GM21360 (cell line): Measurements from ENCODE around the gene TBC1D17.
"Not testable (repeated sequence)": the region's sequence is repeated elsewhere in the genome, so short reads cannot be mapped to it uniquely, and the experiment has no call there.

Experiments
- ATAC-seq: cut with Tn5 transposase; IDR thresholded peaks from one replicate; pipeline ENCODE4 v1.9.1; 2021; ENCODE audit warnings: mild to moderate bottlenecking, moderate library complexity; ENCODE audit not compliant: unreplicated experiment

The TBC1D17 gene

GRCh38 chr19:49916839-49917733 is 39.6 kb downstream of the TBC1D17 start:
- ATAC-seq, result no peak

GRCh38 chr19:49918089-49918488 is 40.6 kb downstream of the TBC1D17 start:
- no peak for ATAC-seq

GRCh38 chr19:49920624-49921363 is 43.3 kb downstream of the TBC1D17 start:
- no peak for ATAC-seq

- no peak for ATAC-seq
Observed at GRCh38 chr19:49921871-49922795, 44.6 kb downstream of the TBC1D17 start.

- ATAC-seq, result no peak
Observed at GRCh38 chr19:49923055-49924003, 45.8 kb downstream of the TBC1D17 start.

- ATAC-seq, result no peak
Observed at GRCh38 chr19:49924004-49924880, 46.7 kb downstream of the TBC1D17 start.

- not testable (repeated sequence) for ATAC-seq
Observed at GRCh38 chr19:49924881-49925210, 47.3 kb downstream of the TBC1D17 start.

- ATAC-seq, result no peak
Observed at GRCh38 chr19:49925486-49925885, 48.0 kb downstream of the TBC1D17 start.

GRCh38 chr19:49926515-49926914 is 49.0 kb downstream of the TBC1D17 start:
- no peak for ATAC-seq

GRCh38 chr19:49927526-49928264 is 50.2 kb downstream of the TBC1D17 start:
- ATAC-seq, result no peak

- peak; percentile 31 for ATAC-seq
Observed at GRCh38 chr19:49929121-49929610, 51.7 kb downstream of the TBC1D17 start, which contains the start of the genes ATF5 and NUP62. TSS of gene ATF5 (plus strand) at chr19:49929205. CDS start at chr19:49930851, 1,646 bp downstream. TSS of gene NUP62 (minus strand) at chr19:49929504. CDS start at chr19:49909807, 19,697 bp downstream.

- ATAC-seq, result peak; percentile 66
Observed at GRCh38 chr19:49929611-49930482, 52.3 kb downstream of the TBC1D17 start.

GRCh38 chr19:49930483-49931011 is 53.0 kb downstream of the TBC1D17 start:
- no peak for ATAC-seq

- ATAC-seq, result no peak
Observed at GRCh38 chr19:49931293-49932040, 54.0 kb downstream of the TBC1D17 start.

- ATAC-seq, result no peak
Observed at GRCh38 chr19:49932041-49932451, 54.5 kb downstream of the TBC1D17 start.

- no peak for ATAC-seq
Observed at GRCh38 chr19:49932731-49933131, 55.2 kb downstream of the TBC1D17 start.
